G401 (cell line): ENCODE data around the gene HMGN2. TPM values are rescaled to one million over a fixed set of nuclear protein-coding genes. Genes with fewer than 3 reads are reported as not detected.
"Not testable (repeated sequence)": the region's sequence is repeated elsewhere in the genome, so short reads cannot be mapped to it uniquely, and the experiment has no call there.

Experiments used
- DNase-seq: peaks from one replicate; pipeline ENCODE4 v3.0.0-alpha.2; 2015; ENCODE audit warnings: low spot score
- in situ Hi-C: cut with HindIII; loops from 2 replicates; pipeline ENCODE4 v1.10.0; 2016; ENCODE audit warnings: low sequenced_read_pairs, mixed read lengths
- total RNA-seq: library from RNA; depleted of rRNA; stranded (reverse); fragments of >200 nt; shearing (Covaris generic); gene quantifications from 2 replicates; pipeline ENCODE4 v1.2.3, GENCODE V29; 2014

Gene HMGN2
- total RNA-seq, 1 experiment from 2014 or later = 543 TPM

GRCh38 chr1:26475989-26476388, 3.7 kb downstream of the HMGN2 start:
- DNase-seq = no peak
- in situ Hi-C loops = no loop called here

- DNase-seq = no peak
- in situ Hi-C loops = no loop called here
Measured at GRCh38 chr1:26476958-26477357, 4.7 kb downstream of the HMGN2 start.

- DNase-seq = peak; percentile 49
- in situ Hi-C loops = no loop called here
Measured at GRCh38 chr1:26477446-26478152, 5.4 kb downstream of the HMGN2 start.

- no peak for DNase-seq
- in situ Hi-C loops = no loop called here
Measured at GRCh38 chr1:26478159-26478558, 5.9 kb downstream of the HMGN2 start.

- no peak for DNase-seq
- in situ Hi-C loops = no loop called here
Measured at GRCh38 chr1:26478988-26479387, 6.7 kb downstream of the HMGN2 start.

- DNase-seq = no peak
- in situ Hi-C loops = no loop called here
Measured at GRCh38 chr1:26482921-26483320, 10.7 kb downstream of the HMGN2 start.

- in situ Hi-C loops = no loop called here
- DNase-seq = no peak
Measured at GRCh38 chr1:26483980-26484379, 11.7 kb downstream of the HMGN2 start.

DNA sequence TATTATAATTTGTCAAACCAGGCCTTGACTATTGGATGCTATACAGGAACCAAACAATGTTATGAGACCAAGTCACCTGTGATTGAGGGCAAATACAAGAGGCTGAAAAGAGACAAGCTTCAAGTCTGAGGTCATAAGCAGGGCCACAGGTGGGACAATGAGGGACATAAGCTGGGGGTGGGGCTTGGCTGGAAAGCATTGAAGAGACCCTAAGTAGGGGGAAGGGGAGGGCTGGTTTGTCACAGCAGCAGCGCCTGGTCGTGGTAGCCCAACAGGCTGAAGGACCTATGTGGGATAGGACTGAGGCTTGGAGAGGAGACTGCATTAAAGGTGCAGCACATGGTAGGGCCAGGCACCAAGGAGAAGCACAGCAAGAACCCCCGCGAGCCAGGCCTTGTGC, 17.9 kb downstream of the HMGN2 start:
- no peak for DNase-seq
- in situ Hi-C loops = no loop called here

- in situ Hi-C loops = no loop called here
Measured at GRCh38 chr1:26493267-26493666, 21.0 kb downstream of the HMGN2 start.

GRCh38 chr1:26493938-26494337, 21.7 kb downstream of the HMGN2 start:
- DNase-seq = no peak
- in situ Hi-C loops = no loop called here

More at GRCh38 chr1:26493267-26493666, 21.0 kb downstream of the HMGN2 start:
- no peak for DNase-seq

- in situ Hi-C loops = no loop called here
- no peak for DNase-seq
Measured at GRCh38 chr1:26496861-26497260, 24.6 kb downstream of the HMGN2 start.

DNA sequence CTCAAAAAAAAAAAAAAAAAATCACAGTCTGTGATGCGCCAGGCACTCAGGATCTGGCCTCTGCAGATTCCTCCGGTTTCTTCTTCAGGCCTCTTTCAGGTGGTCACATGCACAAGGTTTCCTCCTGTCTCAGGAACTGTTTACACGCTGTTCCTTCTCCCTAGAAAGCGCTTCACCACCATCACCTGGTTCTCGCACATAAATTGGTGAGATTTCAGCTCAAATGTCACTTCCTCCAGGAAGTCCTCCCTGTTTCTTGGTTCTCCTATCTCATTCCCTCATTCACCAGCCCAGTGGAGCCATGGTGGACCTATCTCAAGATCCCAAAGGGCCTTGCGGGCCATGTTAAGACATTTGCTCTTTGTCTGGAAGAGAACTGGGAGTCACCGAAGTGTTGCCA, 26.7 kb downstream of the HMGN2 start:
- no peak for DNase-seq
- in situ Hi-C loops = no loop called here

GRCh38 chr1:26500488-26501175, 28.4 kb downstream of the HMGN2 start:
- DNase-seq = peak; percentile 68
- in situ Hi-C loops = no loop called here

DNA sequence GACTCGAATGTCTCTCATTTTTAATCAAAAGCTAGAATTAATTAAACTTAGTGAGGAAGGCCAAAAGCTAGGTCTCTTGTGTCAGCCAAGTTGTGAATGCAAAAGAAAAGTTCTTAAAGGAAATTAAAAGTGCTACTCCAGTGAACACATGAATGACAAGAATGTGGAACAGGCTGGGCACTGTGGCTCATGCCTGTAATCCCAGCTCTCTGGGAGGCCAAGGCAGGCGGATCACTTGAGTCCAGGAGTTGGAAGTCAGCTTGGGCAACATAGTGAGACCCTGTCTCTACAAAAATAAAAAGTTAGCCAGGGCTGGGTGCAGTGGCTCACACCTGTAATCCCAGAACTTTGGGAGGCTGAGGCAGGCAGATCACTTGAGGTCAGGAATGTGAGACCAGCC, 38.5 kb downstream of the HMGN2 start:
- DNase-seq, in situ Hi-C loops: not testable (repeated sequence)

- in situ Hi-C loops, DNase-seq: not testable (repeated sequence)
Measured at GRCh38 chr1:26515836-26516235, 43.6 kb downstream of the HMGN2 start.

DNA sequence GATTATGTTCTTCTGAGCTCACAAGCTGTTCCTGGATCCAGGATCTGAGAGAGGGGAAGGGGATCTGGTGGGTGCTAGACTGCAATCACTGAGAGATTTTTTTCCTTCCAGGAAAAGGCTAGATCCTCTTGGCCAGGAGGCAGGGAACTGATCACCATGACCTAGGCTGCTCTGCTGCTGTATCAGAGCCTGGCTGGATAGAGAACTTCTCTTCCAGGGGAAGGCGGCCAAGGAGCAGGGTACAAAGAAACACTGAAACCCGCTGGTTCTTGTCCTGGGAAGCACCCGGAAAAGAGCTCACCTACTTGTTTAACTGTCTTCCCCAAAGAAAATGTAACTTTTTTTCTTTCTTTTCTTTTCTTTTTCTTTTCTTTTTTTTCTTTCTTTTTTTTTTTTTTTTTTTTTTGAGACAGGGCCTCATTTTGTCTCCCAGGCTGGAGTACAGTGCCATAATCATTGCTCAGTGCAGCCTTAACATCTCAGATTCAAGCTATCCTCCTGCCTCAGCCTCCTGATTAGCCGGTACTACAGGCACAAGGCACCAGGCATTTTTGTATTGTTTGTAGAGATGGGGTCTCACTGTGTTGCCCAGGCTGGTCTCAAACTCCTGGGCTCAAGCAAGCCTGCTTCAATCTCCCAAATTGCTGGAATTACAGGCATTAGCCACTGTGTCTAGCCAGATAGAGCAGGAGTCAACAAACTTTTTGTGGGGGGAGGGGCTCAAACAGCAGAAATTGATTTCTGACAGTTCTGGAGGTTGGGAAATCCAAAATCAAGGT, 44.9 kb downstream of the HMGN2 start:
- in situ Hi-C loops = no loop called here
- DNase-seq = no peak

GRCh38 chr1:26517766-26518049, 45.5 kb downstream of the HMGN2 start:
- in situ Hi-C loops = no loop called here
- DNase-seq = no peak

DNA sequence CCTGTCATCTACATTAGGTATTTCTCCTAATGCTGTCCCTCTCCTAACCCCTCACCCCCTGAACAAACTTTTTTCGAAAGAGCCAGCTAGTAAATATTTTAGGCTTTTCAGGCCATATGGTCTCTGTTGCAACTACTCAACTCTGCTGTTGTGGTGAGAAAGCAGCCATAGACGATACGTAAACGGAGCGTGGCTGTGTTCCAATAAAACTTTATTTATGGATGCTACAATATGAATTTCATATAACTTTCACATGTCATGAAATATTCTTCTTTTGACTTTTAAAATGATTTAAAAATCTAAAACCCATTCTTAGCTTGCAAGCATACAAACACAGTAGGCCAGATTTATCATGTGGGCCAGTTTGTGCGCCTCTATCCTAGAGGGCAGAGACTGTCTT, 46.1 kb downstream of the HMGN2 start:
- no peak for DNase-seq
- in situ Hi-C loops = no loop called here

GRCh38 chr1:26520339-26520738, 48.1 kb downstream of the HMGN2 start:
- no peak for DNase-seq
- in situ Hi-C loops = no loop called here

DNA sequence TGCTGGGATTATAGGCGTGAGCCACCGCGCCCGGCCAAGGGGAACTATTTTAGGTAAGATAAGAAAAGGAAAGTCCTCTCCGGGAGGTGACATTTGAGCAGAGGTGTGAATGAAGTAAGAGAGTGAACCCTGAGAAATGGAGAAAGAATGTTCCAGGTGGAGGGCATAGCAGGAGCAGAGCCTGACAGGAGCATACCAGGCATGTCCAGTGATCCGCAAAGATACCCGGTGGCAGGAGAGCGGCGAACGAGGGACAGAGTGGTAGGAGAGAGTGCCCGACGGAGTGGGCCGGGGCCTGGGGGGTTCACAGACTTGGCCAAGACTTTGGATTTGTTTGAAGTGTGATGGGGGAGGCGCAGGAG, 49.4 kb downstream of the HMGN2 start:
- in situ Hi-C loops = no loop called here

More for the DNA sequence above, 49.4 kb downstream of the HMGN2 start:
- DNase-seq = no peak
